Adrenal gland (tissue), 12 donors: Measurements from ENCODE around the gene POLA2. TPM values are rescaled to one million over a fixed set of nuclear protein-coding genes. Genes with fewer than 3 reads are reported as not detected.
A peak's percentile ranks its signal among the peaks of the same experiment; 100 is the strongest.
"Not testable (repeated sequence)": the region's sequence is repeated elsewhere in the genome, so short reads cannot be mapped to it uniquely, and the experiment has no call there.

ENCODE experiments used
- DNase-seq, 7 donors: peaks; one replicate each; pipeline ENCODE4 v3.0.0-alpha.2; 2019 to 2020
- H3K27ac ChIP-seq, 5 donors: fragments of 200-600 bp; sonication (generic) in 4 of 5; 1 replicate in 3 of 5; 2 replicates in 2 of 5; pipeline versions ENCODE4 v1.5.1 to v1.8.0; 2016 to 2020; ENCODE audit warnings: mild to moderate bottlenecking in 1 of 5
- H3K27me3 ChIP-seq: fragments of 200-600 bp; 2 replicates; pipeline ENCODE4 v1.8.0; 2021
- H3K36me3 ChIP-seq, 2 donors: fragments of 200-600 bp; replicated peaks in 1 of 2; 1 replicate in 1 of 2; 2 replicates in 1 of 2; pipeline versions ENCODE4 v1.5.1 to v1.8.0; 2018 to 2022
- H3K4me1 ChIP-seq, 2 donors: fragments of 200-600 bp; replicated peaks in 1 of 2; 1 replicate in 1 of 2; 2 replicates in 1 of 2; pipeline versions ENCODE4 v1.5.1 to v1.8.0; 2018 to 2021
- H3K4me3 ChIP-seq, 4 donors: fragments of 200-600 bp; sonication (generic) in 3 of 4; one replicate each; pipeline ENCODE4 v1.5.1; 2016 to 2018
- H3K9me3 ChIP-seq, 3 donors: fragments of 200-600 bp; sonication (generic) in 1 of 3; replicated peaks in 1 of 3; 1 replicate in 2 of 3; 2 replicates in 1 of 3; pipeline versions ENCODE4 v1.5.1 to v1.8.0; 2016 to 2021
- CTCF ChIP-seq, 6 experiments: fragments of 450-650 bp in 4 of 6; fragments of 200-600 bp in 2 of 6; sonication (generic) in 1 of 6; IDR thresholded peaks; 1 replicate in 5 of 6; 2 replicates in 1 of 6; pipeline versions ENCODE4 v1.5.1 to v1.8.0; 2016 to 2021; ENCODE audit warnings: antibody characterized with exemption in 6 of 6, mild to moderate bottlenecking in 2 of 6, moderate library complexity in 1 of 6
- POLR2A ChIP-seq, 2 donors: fragments of 450-650 bp; IDR thresholded peaks; one replicate each; pipeline ENCODE4 v1.6.1; 2017; ENCODE audit warnings: antibody characterized with exemption in 2 of 2, mild to moderate bottlenecking in 2 of 2, moderate library complexity in 1 of 2
- WGBS, 4 donors: extraction: QIAGEN DNeasy Blood & Tissue Kit in 2 of 4; methylation state at CpG; one replicate each; pipeline versions ENCODE4 v1.1.5 to v1.1.7; 2013 to 2017; 5-methylcytosine and 5-hydroxymethylcytosine counted together
- intact Hi-C, 2 donors: fragments of 100-400 bp; cut with DNase I; formaldehyde crosslinking; loops; one replicate each; pipeline versions ENCODE4 v1.14.1 to v1.15.0; 2022 to 2023
- polyA plus RNA-seq, 3 donors: library from polyadenylated mRNA; stranded (reverse); fragments of 200-250 nt in 2 of 3; fragments of 350-450 nt in 1 of 3; fragmentation: Illumina TruSeq in 1 of 3; extraction: RNeasy Lipid Tissue Mini Kit (QIAGEN cat#74804) in 1 of 3; gene quantifications; one replicate each; pipeline ENCODE4 v1.2.3, GENCODE V29; 2013 to 2014
- total RNA-seq, 9 donors: library from RNA; depleted of rRNA in 4 of 9; stranded (reverse); fragments of >200 nt in 4 of 9; fragments of 120-200 nt in 1 of 9; fragmentation: NEBNext Ultra II Directional in 1 of 9; extraction: Animal tissue kit (Norgen Biotek cat#: 25700) in 1 of 9; gene quantifications; one replicate each; pipeline versions ENCODE4 v1.1.0 to v1.2.4, GENCODE V29; 2013 to 2023
- donor health status: healthy with polysubstance abuse.
- donor health status: Bipolar disorder and iron deficiency.
- donor health status: DM: yes; HTN: yes; CAD: no.
- donor health status: DM: no; HTN: no; CAD: no.
- donor health status: DM: no; HTN: no; CAD: no.
- donor health status: DM: yes; HTN: yes; CAD: no.

Gene POLA2
- total and polyA plus RNA-seq, 12 donors, result 3.9 to 12.2 (median 7.7) TPM

- Histone ChIP-seq H3K4me1 (peaks cover 9% of the 10 kb centered on the region in 2 donors), H3K27ac (peak overlapping the region; percentile 83 to 93 (median 88)), H3K36me3 (no peaks in the 10 kb centered on the region), H3K9me3 (no peaks in the 10 kb centered on the region), H3K27me3 (no peaks in the 10 kb centered on the region), H3K4me3 (peak overlapping the region in 3 of 4 donors; percentile 49 to 64 (median 58))
- intact Hi-C loops, result no loop called here
- no peak for TF ChIP-seq CTCF (IDR thresholded peaks at IDR 0.05)
- no peak for TF ChIP-seq POLR2A (IDR thresholded peaks at IDR 0.05)
- WGBS, 4 donors, result 0 to 2% (median 1%) methylated on average over 7 to 16 of the region's 16 CpGs
- DNase-seq, result peak in 6 of 7 donors; percentile 54 to 77 (median 62)
These were observed 569 bp downstream of the POLA2 start for GRCh38 chr11:65262381-65262680.

DNA sequence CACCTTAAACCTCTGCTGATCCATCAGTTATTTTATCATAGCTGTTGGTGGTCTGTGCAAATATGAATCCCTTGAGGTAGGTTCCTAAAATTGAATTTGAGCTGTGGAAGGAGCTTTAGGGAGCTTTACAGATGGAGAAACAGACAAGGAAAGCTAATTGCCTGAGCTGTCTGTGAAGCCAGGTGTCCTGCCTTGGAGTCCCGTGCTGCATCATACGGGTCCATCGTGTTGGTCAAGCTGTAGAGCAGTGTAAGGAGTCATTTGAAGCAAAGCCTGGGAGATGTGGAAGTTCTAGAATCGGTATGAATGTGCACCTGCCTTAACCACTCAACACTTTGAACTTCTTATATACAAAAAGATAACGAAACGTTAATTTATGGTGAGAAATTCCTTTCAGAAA is 1.0 kb downstream of the POLA2 start:
- Histone ChIP-seq H3K27ac (peak overlapping the region in 1 of 5 donors; percentile 93), H3K4me1 (peaks cover 9% of the 10 kb centered on the region in 2 donors), H3K36me3 (no peaks in the 10 kb centered on the region), H3K27me3 (no peaks in the 10 kb centered on the region), H3K9me3 (no peaks in the 10 kb centered on the region), H3K4me3 (peak overlapping the region in 2 of 4 donors; percentile 49 to 64)
- WGBS, 4 donors, result 35 to 53% (median 45%) methylated on average over 6 of the region's 6 CpGs
- DNase-seq, result no peak
- intact Hi-C loops, result no loop called here
- no peak for TF ChIP-seq CTCF (IDR thresholded peaks at IDR 0.05)
- TF ChIP-seq POLR2A (IDR thresholded peaks at IDR 0.05), result no peak

- H3K4me1 ChIP-seq, H3K4me3 ChIP-seq, H3K27me3 ChIP-seq, DNase-seq, H3K36me3 ChIP-seq, H3K27ac ChIP-seq, H3K9me3 ChIP-seq, intact Hi-C loops: not testable (repeated sequence)
- WGBS, 4 donors, result 93 to 96% (median 94%) methylated on average over 11 of the region's 11 CpGs
These were observed 3.0 kb downstream of the POLA2 start for GRCh38 chr11:65264747-65265146.

GRCh38 chr11:65266210-65266609 is 4.4 kb downstream of the POLA2 start:
- H3K36me3 ChIP-seq, result peaks cover 0 to 17% of the 10 kb centered on the region in 2 donors
- TF ChIP-seq CTCF (IDR thresholded peaks at IDR 0.05) (peak in 2 of 6 experiments; percentile 30 to 32), POLR2A (IDR thresholded peaks at IDR 0.05) (no peak)
- no peaks in the 10 kb centered on the region for H3K27me3 ChIP-seq
- H3K4me1 ChIP-seq, result peaks cover 6 to 9% of the 10 kb centered on the region in 2 donors
- H3K9me3 ChIP-seq, result no peaks in the 10 kb centered on the region
- H3K27ac ChIP-seq, result no peak overlapping the region
- no peak overlapping the region for H3K4me3 ChIP-seq
- WGBS, 4 donors, result 70 to 94% (median 84%) methylated on average over 2 of the region's 2 CpGs
- intact Hi-C loops, result no loop called here
- DNase-seq, result no peak
